Endothelial cell of umbilical vein (primary cell): Measurements from ENCODE around the gene PLAAT1.

ENCODE experiments used
- EZH2 ChIP-seq: IDR thresholded peaks from 2 replicates; pipeline ENCODE4 v1.6.1; 2012; ENCODE audit warnings: borderline replicate concordance, low read depth, mild to moderate bottlenecking, moderate library complexity, low read length, inconsistent platforms; ENCODE audit not compliant: severe bottlenecking
- FOS ChIP-seq: IDR thresholded peaks from 2 replicates; pipeline ENCODE4 v1.6.1; 2011; ENCODE audit warnings: mild to moderate bottlenecking, low read length, moderate library complexity, borderline replicate concordance; ENCODE audit not compliant: insufficient read depth
- JUN ChIP-seq: IDR thresholded peaks from 2 replicates; pipeline ENCODE4 v1.6.1; 2011; ENCODE audit warnings: borderline replicate concordance, low read depth; ENCODE audit not compliant: insufficient read length, insufficient read depth
- POLR2A ChIP-seq: IDR thresholded peaks from 2 replicates; pipeline ENCODE4 v1.6.1; 2012; ENCODE audit warnings: low read depth, mild to moderate bottlenecking, control low read depth, low read length
- POLR2AphosphoS5 ChIP-seq: IDR thresholded peaks from 2 replicates; pipeline ENCODE4 v1.6.1; 2012; ENCODE audit warnings: low read depth, mild to moderate bottlenecking, control low read depth, low read length, moderate library complexity; ENCODE audit not compliant: insufficient read depth
- TF ChIP-seq, protein P1 (sequence below), 2 donors: IDR thresholded peaks; 1 replicate in 1 of 2; 2 replicates in 1 of 2; pipeline ENCODE4 v1.5.1; 2011; ENCODE audit warnings: low read length in 2 of 2, mild to moderate bottlenecking in 2 of 2, moderate library complexity in 2 of 2, control low read depth in 1 of 2, inconsistent platforms in 1 of 2, low read depth in 1 of 2; ENCODE audit not compliant: insufficient read depth in 1 of 2; ENCODE audit errors: extremely low read depth in 1 of 2
- TF ChIP-seq, protein P2 (sequence below): IDR thresholded peaks from 2 replicates; pipeline ENCODE4 v1.6.1; 2011; ENCODE audit not compliant: insufficient read depth, insufficient read length

DNA sequence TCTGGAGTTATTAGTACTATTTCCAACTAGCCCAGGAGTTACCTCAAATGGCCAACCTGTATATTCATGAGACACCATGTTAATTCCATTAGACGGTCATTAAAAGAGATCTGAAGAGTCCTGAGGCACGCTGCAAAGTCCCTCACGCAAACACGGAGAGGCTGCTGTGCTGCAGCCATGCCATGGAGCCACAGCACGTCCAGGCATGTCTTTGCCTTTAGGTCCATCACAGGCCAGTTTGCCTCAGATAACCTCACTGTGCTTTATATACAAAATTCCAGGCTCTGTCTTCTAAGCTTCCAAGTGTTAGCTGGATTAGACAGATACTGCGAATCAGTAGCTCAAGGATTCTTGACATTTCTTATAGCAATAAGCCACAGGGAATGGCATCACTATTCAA lies 9.8 kb upstream of the PLAAT1 start:
- no peak for TF ChIP-seq POLR2AphosphoS5
- TF ChIP-seq, protein P1, sequence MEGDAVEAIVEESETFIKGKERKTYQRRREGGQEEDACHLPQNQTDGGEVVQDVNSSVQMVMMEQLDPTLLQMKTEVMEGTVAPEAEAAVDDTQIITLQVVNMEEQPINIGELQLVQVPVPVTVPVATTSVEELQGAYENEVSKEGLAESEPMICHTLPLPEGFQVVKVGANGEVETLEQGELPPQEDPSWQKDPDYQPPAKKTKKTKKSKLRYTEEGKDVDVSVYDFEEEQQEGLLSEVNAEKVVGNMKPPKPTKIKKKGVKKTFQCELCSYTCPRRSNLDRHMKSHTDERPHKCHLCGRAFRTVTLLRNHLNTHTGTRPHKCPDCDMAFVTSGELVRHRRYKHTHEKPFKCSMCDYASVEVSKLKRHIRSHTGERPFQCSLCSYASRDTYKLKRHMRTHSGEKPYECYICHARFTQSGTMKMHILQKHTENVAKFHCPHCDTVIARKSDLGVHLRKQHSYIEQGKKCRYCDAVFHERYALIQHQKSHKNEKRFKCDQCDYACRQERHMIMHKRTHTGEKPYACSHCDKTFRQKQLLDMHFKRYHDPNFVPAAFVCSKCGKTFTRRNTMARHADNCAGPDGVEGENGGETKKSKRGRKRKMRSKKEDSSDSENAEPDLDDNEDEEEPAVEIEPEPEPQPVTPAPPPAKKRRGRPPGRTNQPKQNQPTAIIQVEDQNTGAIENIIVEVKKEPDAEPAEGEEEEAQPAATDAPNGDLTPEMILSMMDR (IDR thresholded peaks at IDR 0.05; ENCODE audit: extremely low read depth in 1 of 2, insufficient read depth in 1 of 2, low read depth in 1 of 2, low read length in 2 of 2), result no peak
- TF ChIP-seq, protein P2, sequence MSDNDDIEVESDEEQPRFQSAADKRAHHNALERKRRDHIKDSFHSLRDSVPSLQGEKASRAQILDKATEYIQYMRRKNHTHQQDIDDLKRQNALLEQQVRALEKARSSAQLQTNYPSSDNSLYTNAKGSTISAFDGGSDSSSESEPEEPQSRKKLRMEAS, result no peak
- no peak for TF ChIP-seq POLR2A
- no peak for TF ChIP-seq FOS
- TF ChIP-seq EZH2, result no peak
- no peak for TF ChIP-seq JUN
